Mucosa of descending colon (tissue), 3 donors: ENCODE measurements around the gene CUL3. TPM values are rescaled to one million over a fixed set of nuclear protein-coding genes. Genes with fewer than 3 reads are reported as not detected.

ENCODE experiments used
- ATAC-seq: fragments of 200-7000 bp; cut with Tn5 transposase; one replicate; pipeline ENCODE4 v1.9.1; 2020; ENCODE audit warnings: mild to moderate bottlenecking, moderate library complexity
- DNase-seq, 3 donors: peaks; one replicate each; pipeline ENCODE4 v3.0.0-alpha.2; 2020
- H3K36me3 ChIP-seq: fragments of 200-600 bp; one replicate; pipeline ENCODE4 v1.8.0; 2021; ENCODE audit warnings: low read depth, mild to moderate bottlenecking
- H3K4me1 ChIP-seq: fragments of 200-600 bp; one replicate; pipeline ENCODE4 v1.8.0; 2021; ENCODE audit warnings: low read depth, mild to moderate bottlenecking
- H3K4me3 ChIP-seq: fragments of 200-600 bp; one replicate; pipeline ENCODE4 v1.8.0; 2021; ENCODE audit warnings: mild to moderate bottlenecking
- H3K9me3 ChIP-seq: fragments of 200-600 bp; one replicate; pipeline ENCODE4 v1.8.0; 2021; ENCODE audit warnings: mild to moderate bottlenecking
- intact Hi-C, 2 donors: fragments of 100-400 bp; cut with DNase I in 1 of 2; cut with micrococcal nuclease in 1 of 2; formaldehyde crosslinking; loops; one replicate each; pipeline versions ENCODE4 v1.11.0 to v1.11.1; 2022; cut with DNase I, micrococcal nuclease
- total RNA-seq, 3 donors: library from RNA; stranded (reverse); fragmentation: NEBNext Ultra II Directional in 2 of 3; extraction: Animal tissue kit (Norgen Biotek cat#: 25700) in 2 of 3; gene quantifications; one replicate each; pipeline versions ENCODE4 v1.2.1 to v1.2.4, GENCODE V29; 2021 to 2023
- TF ChIP-seq, protein P1 (sequence below): fragments of 200-600 bp; IDR thresholded peaks from one replicate; pipeline ENCODE4 v1.8.0; 2022; ENCODE audit warnings: antibody characterized with exemption, mild to moderate bottlenecking
- donor health status: DM: no; HTN: no; CAD: no; lungs with moderate emphysema.
- donor health status: DM: no; HTN: no; CAD: no.
- donor health status: DM: no; HTN: yes; CAD: no.

Gene CUL3
- total RNA-seq, 3 donors from 2014 or later: 77.3 to 83.5 (median 79.0) TPM

DNA sequence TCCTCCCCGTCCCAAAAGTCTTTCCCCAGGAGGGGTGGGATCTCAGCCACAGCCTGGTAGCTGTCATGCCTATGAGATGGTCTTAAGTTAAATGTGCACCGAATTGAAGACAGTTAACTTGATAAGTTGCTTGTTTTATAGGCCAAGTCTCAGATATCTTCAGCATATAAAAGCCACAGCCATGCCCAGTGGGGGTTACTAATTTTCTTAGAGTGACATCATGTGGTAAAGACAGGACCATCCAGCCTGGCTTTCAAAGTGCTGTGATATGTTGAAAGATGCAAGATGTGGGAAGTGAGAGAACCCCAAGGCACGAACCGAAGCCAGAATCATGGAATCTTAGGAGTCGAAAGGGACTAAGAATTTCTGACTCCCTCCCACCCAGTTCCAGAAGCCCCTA is 141.1 kb downstream of the CUL3 start:
- TF ChIP-seq, protein P1, sequence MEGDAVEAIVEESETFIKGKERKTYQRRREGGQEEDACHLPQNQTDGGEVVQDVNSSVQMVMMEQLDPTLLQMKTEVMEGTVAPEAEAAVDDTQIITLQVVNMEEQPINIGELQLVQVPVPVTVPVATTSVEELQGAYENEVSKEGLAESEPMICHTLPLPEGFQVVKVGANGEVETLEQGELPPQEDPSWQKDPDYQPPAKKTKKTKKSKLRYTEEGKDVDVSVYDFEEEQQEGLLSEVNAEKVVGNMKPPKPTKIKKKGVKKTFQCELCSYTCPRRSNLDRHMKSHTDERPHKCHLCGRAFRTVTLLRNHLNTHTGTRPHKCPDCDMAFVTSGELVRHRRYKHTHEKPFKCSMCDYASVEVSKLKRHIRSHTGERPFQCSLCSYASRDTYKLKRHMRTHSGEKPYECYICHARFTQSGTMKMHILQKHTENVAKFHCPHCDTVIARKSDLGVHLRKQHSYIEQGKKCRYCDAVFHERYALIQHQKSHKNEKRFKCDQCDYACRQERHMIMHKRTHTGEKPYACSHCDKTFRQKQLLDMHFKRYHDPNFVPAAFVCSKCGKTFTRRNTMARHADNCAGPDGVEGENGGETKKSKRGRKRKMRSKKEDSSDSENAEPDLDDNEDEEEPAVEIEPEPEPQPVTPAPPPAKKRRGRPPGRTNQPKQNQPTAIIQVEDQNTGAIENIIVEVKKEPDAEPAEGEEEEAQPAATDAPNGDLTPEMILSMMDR: no peak

DNA sequence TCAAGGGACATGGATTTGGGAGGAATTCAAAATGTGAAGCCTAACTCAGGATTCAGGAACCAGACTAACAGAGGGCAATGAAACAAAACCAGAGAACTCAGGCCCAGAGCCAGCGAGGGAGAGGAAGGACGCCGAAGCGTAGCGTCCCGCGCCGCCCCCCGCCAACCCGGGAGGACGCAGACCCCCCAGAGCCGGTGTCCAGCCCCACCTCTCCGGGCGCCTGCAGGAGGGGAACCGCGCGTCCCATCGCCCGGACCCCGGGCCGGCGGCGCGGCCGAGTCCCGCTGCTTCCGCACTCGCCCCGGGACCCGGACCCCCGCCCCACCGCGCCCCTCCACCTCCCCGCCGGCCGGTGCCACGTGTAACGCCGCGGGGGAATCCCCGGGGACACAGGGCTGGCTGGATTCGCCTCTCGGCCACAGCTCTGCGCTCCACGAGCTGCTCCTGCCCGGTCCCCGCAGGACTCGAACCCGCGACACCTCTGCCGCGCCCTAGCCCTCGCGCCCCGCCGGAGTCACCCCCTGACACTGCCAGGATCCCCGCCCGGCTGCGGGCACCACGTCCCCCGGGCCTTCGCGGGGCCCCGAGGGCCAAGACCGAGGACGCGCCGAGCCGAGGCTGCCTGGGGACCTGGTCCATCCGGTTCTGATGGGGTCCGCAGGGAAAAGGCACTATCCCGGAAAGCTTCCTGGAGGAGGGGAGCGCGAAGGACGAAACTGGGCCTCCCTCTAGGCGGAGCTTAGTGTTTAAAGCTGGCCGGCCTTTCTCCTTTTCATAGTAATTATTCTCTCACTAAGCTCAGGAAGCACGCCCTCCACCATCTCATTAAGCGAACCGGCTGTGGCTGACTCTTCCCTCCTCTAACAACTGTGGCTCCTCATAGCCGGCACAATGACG is 142.8 kb downstream of the CUL3 start:
- ATAC-seq (peak; percentile 82), DNase-seq (peak in 2 of 3 donors; percentile 25 to 46)
- Histone ChIP-seq H3K4me3 (no peak overlapping the region), H3K4me1 (no peaks in the 10 kb centered on the region), H3K9me3 (no peaks in the 10 kb centered on the region), H3K36me3 (no peaks in the 10 kb centered on the region)
- TF ChIP-seq, protein P1: no peak
- intact Hi-C loops: no loop called here

More for the DNA sequence above, 141.1 kb downstream of the CUL3 start:
- no peak overlapping the region for H3K4me3 ChIP-seq
- no peaks in the 10 kb centered on the region for H3K36me3 ChIP-seq
- H3K9me3 ChIP-seq: no peaks in the 10 kb centered on the region
- DNase-seq (no peak), ATAC-seq (no peak)
- H3K4me1 ChIP-seq: no peaks in the 10 kb centered on the region
- intact Hi-C loops: no loop called here

DNA sequence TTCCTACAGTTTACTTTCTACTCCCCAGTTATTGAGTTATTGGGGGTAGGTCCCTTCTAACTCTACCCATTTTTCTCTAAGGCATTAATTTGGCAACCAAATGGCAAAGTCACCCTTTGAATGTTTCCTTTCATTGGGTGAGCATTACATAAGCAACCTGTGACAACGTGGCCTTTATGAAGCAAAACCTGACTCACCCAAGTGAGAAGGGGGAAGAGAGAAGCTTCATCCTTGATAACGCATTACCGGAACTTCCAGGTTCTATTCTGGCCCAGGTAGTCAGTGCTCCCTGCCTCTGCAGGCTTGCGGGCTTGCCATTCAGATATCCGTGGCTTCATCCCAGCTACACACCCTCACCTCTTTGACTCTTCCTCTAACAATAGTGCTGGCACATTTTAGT is 144.2 kb downstream of the CUL3 start:
- no peaks in the 10 kb centered on the region for H3K9me3 ChIP-seq
- H3K36me3 ChIP-seq: no peaks in the 10 kb centered on the region
- intact Hi-C loops: no loop called here
- TF ChIP-seq, protein P1: no peak
- H3K4me3 ChIP-seq: no peak overlapping the region
- no peak for DNase-seq
- no peaks in the 10 kb centered on the region for H3K4me1 ChIP-seq
- ATAC-seq: no peak

DNA sequence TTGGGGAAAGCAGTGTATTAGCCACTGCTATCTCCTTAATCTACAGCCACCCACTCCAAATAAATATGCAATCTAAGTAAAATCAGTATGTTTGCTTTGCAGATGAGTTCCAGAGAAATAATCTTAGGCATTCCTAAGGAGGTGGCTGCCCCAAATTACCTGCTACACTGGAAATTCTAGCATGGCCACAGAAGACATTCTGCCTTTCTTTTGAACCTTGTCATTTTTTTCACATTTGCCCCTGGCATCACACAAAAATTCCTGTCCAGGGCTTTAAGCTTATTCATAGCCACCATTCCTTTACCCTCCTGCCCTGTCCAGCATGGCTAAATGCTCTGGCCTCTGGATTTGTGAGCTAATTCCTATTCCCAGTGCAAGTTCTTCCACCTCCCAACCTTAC is 146.4 kb downstream of the CUL3 start:
- TF ChIP-seq, protein P1: no peak
- H3K4me3 ChIP-seq: no peak overlapping the region
- no peak for ATAC-seq
- no peak for DNase-seq
- H3K9me3 ChIP-seq: no peaks in the 10 kb centered on the region
- no peaks in the 10 kb centered on the region for H3K4me1 ChIP-seq
- H3K36me3 ChIP-seq: no peaks in the 10 kb centered on the region
- intact Hi-C loops: no loop called here

DNA sequence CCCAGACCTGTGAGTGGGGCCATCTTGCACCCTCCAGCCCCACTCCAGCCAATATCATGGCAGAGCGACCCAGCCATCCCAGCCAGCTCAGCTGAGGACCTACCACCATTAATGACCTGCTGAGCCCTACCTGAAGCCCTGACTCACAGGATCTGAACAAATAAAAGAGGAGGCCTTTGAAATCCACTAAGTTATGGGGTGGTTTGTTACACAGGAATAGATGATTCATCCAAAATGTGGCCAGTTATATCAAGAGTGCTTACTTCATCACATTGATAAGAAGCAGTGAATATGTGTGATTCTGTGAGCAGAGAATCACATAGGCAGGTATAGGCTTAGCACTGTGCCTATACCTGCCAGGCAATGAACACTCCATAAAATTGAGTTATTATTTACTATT is 148.5 kb downstream of the CUL3 start:
- DNase-seq: no peak
- Histone ChIP-seq H3K36me3 (no peaks in the 10 kb centered on the region), H3K9me3 (no peaks in the 10 kb centered on the region), H3K4me1 (no peaks in the 10 kb centered on the region), H3K4me3 (no peak overlapping the region)
- TF ChIP-seq, protein P1: no peak
- no peak for ATAC-seq
- intact Hi-C loops: no loop called here
